Measurements from ENCODE around the gene RBPJ.
"Not testable (repeated sequence)": the region's sequence is repeated elsewhere in the genome, so short reads cannot be mapped to it uniquely, and the experiment has no call there.

The RBPJ gene

DNA sequence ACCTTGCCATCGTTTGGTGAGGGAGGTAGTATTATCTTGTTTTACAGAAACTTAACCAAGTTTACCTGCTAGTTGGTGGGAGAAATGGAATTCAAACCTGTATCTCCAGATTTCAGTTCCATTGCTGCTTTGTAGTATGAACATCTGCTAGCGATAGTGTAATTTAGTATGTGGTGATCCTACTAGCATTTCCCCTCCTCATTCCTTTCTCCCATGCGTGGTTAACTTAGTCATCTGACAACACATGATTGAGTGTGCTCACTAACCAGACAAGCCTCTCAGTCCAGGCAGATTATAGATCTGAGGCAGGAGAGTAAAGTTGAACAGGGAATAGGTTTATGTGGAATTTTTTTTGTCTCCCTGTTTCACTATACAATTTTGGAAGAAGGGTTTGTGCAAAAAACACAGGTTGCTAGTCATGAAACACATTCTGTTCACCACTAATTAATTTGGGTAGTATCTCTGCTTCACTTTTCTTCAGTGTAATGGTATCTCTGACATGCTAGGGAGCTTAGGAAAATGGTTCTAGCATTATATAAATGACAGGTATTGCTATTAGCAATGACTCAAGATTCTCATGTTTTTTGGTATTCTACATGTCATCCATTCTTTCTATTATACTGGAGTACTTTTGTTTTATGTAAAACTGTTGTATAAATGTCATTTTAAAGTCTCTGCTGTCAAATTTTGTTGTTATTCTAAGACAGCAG, 21.7 kb downstream of the RBPJ start:
- DNase-seq (ENCODE audit: low read depth): no peak

GRCh38 chr4:26343038-26343398, 22.2 kb downstream of the RBPJ start:
- no peak for DNase-seq (ENCODE audit: low read depth)

DNA sequence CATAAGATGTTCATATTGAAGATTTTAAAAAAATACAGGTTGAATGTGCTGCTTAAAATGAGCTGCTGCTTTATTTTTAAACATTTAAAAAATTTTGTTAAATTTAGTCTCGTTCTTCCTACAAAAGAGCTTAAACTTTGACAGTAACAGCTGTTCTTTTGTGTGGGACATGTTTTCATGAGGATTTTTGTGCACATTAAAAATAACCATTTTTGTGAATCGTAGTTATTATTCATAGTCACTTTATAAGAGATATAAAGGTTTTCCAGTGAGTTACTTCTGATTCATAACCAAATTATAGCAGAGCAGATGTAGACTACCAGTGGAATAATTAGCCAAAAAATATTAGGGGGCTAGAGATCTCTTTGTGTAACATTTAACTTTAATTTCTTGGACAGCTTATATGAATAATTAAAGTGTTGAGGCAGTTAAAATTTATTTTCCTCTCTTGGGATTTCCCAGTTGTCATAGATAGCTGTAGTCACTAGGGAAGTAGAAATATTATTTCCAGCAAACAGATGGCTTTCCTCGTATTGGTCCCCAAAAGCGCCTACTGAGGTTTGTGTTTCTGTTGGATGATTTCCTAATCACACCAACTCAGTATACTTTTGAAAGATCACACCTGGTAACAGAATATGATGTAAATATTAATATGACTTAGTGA, 24.2 kb downstream of the RBPJ start:
- DNase-seq (ENCODE audit: low read depth): no peak

DNA sequence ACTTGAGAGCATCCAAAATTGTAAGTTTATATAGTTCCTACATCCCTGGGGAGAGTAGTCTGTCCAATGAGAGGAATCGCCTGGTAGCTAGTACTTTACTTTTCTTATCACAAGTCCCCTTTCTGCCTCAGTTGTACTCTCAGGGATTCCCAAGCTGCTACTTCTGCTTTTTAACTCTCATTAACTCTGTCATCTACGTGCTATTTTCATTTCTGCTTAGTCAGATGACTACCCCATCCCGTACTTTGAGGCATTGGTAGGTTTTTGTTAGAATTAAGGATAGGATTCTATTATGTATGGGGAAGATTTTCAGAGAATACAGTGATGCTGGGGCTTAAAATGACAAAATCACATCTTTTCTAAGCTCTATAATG, 24.7 kb downstream of the RBPJ start:
- no peak for DNase-seq (ENCODE audit: low read depth)

- no peak for DNase-seq (ENCODE audit: low read depth)
Observed at GRCh38 chr4:26346203-26346620, 25.4 kb downstream of the RBPJ start.

DNA sequence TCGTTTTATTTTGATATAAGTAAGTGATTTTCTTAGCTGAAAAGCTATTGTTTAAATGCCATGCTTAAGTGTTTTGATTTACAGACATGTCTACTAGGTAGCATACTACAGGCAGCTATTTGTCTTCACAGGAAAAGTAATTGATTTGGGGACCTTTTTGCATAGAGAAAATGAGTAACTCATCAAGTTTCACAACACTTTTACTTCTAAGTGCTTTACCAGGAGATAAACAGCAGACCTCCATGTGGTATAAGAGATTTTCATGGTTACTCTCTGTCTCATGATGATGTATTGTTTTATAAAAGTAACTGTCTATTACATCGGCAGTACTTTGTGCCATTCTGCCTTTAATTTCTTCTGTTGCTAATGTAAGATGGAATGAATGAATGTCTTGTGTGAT, 28.7 kb downstream of the RBPJ start:
- no peak for DNase-seq (ENCODE audit: low read depth)

- DNase-seq (ENCODE audit: low read depth): no peak
Observed at GRCh38 chr4:26351685-26352084, 30.9 kb downstream of the RBPJ start.

DNA sequence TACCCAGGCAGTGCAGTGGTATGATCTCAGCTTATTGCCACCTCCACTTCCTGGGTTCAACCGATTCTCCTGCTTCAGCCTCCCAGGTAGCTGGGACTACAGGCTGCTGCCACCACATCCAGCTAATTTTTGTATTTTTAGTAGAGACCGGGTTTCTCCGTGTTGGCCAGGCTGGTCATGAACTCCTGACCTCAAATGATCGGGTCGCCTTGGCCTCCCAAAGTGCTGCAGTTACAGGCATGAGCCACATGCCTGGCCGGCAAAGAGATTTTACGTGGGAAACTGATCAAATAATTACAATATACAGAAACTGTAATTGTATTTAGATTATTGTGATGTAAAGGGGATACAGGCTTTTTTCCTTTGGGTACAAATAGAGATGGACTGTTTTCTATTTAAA, 33.7 kb downstream of the RBPJ start:
- DNase-seq (ENCODE audit: low read depth): no peak

- no peak for DNase-seq (ENCODE audit: low read depth)
Observed at GRCh38 chr4:26355392-26356052, 34.7 kb downstream of the RBPJ start.

DNA sequence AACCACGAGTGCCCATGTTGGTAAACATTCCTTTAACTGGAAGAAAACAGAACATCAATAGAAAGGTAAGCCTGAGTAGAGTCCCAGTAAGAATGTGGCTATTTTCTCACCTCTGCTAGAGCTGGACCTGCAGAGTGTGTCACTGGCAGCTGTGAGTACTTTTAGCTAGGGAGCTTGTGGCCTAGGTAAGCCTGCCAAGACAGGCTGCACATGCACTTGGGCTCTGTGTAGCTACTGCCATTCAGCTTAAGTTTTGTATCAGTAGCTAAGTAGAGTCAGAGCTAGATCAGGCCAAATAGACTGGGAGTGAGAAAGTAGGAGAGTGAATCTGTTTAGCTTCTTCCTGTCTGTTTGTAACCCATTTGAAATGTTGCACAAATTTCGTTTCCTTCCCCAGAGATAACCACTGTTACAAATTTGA, 35.3 kb downstream of the RBPJ start:
- no peak for DNase-seq (ENCODE audit: low read depth)

GRCh38 chr4:26359521-26359920, 38.7 kb downstream of the RBPJ start:
- not testable (repeated sequence) for DNase-seq (ENCODE audit: low read depth)

- no peak for DNase-seq (ENCODE audit: low read depth)
Observed at GRCh38 chr4:26360273-26360672, 39.5 kb downstream of the RBPJ start.

DNA sequence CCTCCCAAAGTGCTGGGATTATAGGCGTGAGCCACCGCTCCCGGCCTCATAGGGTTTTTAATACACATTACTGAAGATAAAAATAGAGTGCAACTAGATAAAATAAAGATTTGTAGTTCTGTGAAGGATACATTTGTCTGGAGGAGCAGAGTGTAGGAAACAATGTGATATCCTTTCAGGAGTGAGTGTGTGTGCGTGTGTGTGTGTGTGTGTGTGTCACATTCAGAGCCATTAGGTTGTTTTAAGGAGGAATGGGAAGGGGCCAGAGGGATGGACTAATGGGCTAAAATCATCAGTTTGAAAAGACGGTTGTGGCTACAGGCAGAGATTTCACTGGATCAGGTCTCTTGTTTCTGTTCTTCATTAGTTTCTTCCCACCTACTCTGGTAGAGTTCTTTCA, 40.0 kb downstream of the RBPJ start:
- no peak for DNase-seq (ENCODE audit: low read depth)

DNA sequence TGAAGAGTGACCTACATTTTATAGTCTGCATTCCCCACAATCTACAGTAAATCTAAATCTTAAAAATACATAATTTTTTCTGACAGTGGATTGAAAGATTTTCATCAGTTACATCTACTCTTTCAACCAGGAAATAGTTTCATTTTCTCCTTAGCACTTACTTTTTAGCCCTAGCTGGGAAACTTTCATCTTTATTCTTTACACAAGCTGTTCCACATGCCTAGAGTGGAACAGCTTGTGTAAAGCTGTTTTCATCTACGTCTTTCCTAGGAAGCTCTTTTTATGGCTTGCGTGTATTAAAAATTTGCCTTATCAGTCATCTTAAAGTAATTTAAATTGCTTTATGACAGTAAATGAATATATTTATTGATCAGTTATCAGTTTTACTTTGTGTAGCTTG, 40.5 kb downstream of the RBPJ start:
- no peak for DNase-seq (ENCODE audit: low read depth)

GRCh38 chr4:26362745-26363439, 42.1 kb downstream of the RBPJ start:
- DNase-seq (ENCODE audit: low read depth): no peak

- no peak for DNase-seq (ENCODE audit: low read depth)
Observed at GRCh38 chr4:26365537-26366150, 44.8 kb downstream of the RBPJ start.

DNA sequence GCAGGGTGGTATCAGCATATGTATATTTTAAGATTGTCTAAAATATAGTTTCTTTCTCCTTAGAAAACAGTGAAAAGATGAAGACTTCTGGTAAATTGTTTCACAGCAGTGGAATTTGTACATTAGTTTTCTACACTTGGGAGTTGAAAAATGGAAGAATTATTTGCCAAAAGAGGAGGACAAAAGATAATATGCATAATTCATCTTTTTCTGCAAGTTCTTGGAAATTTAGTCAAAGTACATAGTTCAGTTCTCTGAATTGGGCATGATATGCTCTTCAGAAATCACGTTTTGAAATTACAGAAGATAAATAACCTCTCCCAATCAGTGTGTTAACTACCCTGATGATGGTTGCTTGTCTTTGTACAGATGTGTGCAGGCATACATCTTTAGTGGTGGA, 47.0 kb downstream of the RBPJ start:
- no peak for DNase-seq (ENCODE audit: low read depth)

DNA sequence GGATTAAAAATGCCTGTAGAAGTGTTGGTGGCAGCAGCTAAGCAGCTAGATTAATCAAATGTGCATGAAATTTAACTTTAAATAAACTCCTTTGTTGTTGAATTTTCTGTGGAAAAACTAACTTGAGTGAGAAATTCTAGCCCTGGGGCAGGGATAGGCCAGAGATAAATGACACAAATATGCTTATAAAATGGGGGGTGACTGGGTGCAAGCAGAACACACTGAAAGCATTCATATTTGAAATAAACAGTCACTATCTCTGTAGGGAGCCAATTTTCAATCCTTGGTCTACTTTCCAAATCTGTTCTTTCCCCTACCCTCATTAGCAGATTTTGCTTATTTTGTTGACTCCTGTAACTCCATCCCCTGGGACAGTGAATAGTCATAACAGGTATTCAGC, 47.9 kb downstream of the RBPJ start:
- no peak for DNase-seq (ENCODE audit: low read depth)

DNA sequence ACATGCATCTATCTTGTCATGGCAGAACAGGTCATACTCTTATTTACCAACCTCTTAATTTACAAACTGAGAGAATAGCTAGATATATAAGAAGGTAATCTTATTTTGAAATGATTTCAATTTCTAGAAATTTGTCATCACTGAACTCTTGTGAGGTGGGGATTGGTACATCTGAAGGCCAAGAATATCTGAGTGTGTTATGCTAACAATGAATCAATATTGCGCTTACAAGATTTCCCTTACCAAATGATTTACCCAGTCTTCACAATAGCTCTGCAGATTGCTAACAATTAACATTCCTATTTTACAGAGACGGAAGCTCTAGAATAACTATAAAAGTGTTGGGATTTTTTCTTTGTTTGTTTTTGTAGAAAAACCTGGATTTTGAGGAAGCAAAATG, 48.3 kb downstream of the RBPJ start:
- no peak for DNase-seq (ENCODE audit: low read depth)

- DNase-seq (ENCODE audit: low read depth): no peak
Observed at GRCh38 chr4:26369581-26369980, 48.8 kb downstream of the RBPJ start.

DNA sequence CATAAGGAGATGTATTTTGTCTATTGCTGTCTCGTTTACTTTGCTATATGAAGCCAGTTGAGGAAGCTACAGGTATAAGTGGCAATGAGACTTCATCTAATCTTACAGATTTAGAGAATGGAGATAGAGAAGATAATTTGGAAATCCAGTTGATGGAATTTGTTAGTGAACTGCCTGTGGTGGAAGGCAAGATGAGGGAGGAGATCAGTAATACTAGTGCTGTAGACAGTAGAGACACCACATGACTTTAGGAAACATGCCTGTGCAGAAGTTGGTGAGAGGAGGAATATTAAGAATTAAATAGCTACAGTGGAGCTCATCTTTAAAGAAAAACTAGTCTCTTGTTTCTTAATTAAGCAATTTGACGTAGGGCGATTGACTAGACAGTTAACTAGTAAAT, 51.3 kb downstream of the RBPJ start:
- DNase-seq (ENCODE audit: low read depth): no peak

DNA sequence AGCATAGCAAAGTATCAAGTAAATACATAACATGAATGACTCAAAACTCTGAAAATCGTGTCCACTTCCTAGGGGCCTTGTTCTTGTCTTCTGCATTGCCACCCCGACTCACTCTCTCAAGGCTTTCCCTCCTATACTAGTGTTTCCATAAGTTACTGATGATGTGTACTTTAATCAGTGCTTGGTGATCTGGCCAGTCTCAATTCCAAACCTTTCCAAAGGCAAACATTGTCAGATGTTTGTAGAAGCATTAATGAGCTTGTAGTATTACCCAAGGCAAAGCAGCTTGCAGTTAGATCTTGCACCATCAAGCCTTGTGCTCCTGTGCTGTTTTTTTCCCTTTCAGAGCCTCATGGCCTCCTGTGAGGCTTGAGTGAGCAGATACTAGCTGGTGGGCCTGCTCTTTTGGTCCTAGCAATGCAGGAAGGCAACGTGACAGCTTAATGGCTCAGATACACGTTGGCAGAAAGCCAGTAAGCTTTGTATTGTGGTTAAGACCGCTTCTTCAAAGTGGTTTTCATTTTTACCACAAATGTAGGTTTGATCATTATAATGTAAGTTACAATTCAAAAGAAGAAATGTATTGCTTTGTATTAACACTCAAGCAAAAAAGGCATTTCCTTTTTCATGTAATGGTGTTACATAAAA, 51.8 kb downstream of the RBPJ start:
- no peak for DNase-seq (ENCODE audit: low read depth)
